Natural killer cell (primary cell): ENCODE results near the gene ZNF286A. TPM values are rescaled to one million over a fixed set of nuclear protein-coding genes. Genes with fewer than 3 reads are reported as not detected.
"Not testable (repeated sequence)": the region's sequence is repeated elsewhere in the genome, so short reads cannot be mapped to it uniquely, and the experiment has no call there.

ENCODE experiments used
- ATAC-seq, 3 donors: fragments of 150-1000 bp in 2 of 3; fragments of 200-7000 bp in 1 of 3; cut with Tn5 transposase; 1 replicate in 1 of 3; 2 replicates in 2 of 3; pipeline ENCODE4 v1.10.0; 2021; ENCODE audit warnings: mild to moderate bottlenecking in 2 of 3, moderate library complexity in 2 of 3
- DNase-seq, 2 donors: peaks; one replicate each; pipeline versions ENCODE4 v3.0.0 to v3.0.0-alpha.2; 2013 to 2021; ENCODE audit warnings: mixed read lengths in 1 of 2
- H3K27ac ChIP-seq: one replicate; pipeline ENCODE4 v1.5.1; 2013; ENCODE audit warnings: mild to moderate bottlenecking, low read length
- H3K27me3 ChIP-seq: one replicate; pipeline ENCODE4 v1.6.1; 2013; ENCODE audit warnings: low read length; ENCODE audit not compliant: control insufficient read depth, insufficient read depth
- H3K36me3 ChIP-seq: one replicate; pipeline ENCODE4 v1.6.1; 2013; ENCODE audit warnings: low read length; ENCODE audit not compliant: control insufficient read depth, insufficient read depth
- H3K4me1 ChIP-seq: one replicate; pipeline ENCODE4 v1.6.1; 2013; ENCODE audit warnings: low read length; ENCODE audit not compliant: control insufficient read depth, insufficient read depth
- H3K4me3 ChIP-seq: one replicate; pipeline ENCODE4 v1.5.1; 2013; ENCODE audit warnings: low read length
- H3K9me3 ChIP-seq: one replicate; pipeline ENCODE4 v1.6.1; 2013; ENCODE audit warnings: low read length; ENCODE audit not compliant: control insufficient read depth, insufficient read depth
- H3K27ac Mint-ChIP-seq, 2 donors: one replicate each; pipeline ENCODE4 v1.8.0; 2022; ENCODE audit warnings: mild to moderate bottlenecking in 2 of 2, mixed read lengths in 2 of 2, moderate library complexity in 1 of 2
- H3K27me3 Mint-ChIP-seq, 2 donors: one replicate each; pipeline ENCODE4 v1.8.0; 2022; ENCODE audit warnings: low read depth in 2 of 2, mixed read lengths in 2 of 2
- H3K36me3 Mint-ChIP-seq: one replicate; pipeline ENCODE4 v1.8.0; 2022; ENCODE audit warnings: mixed read lengths
- H3K4me1 Mint-ChIP-seq, 2 donors: one replicate each; pipeline ENCODE4 v1.8.0; 2022; ENCODE audit warnings: mixed read lengths in 2 of 2
- H3K4me3 Mint-ChIP-seq: one replicate; pipeline ENCODE4 v1.8.0; 2022; ENCODE audit warnings: mild to moderate bottlenecking, moderate library complexity, mixed read lengths
- H3K9me3 Mint-ChIP-seq, 2 donors: one replicate each; pipeline ENCODE4 v1.8.0; 2022; ENCODE audit warnings: mixed read lengths in 2 of 2
- WGBS: methylation state at CpG from one replicate; pipeline ENCODE4 v1.1.7; 2013; ENCODE audit warnings: missing lambda C conversion rate; ENCODE audit not compliant: insufficient coverage; 5-methylcytosine and 5-hydroxymethylcytosine counted together
- intact Hi-C: fragments of 100-400 bp; cut with micrococcal nuclease; formaldehyde crosslinking; loops from one replicate; pipeline ENCODE4 v1.14.2; 2022
- total RNA-seq, 4 donors: library from RNA; stranded (reverse); fragments of 120-200 nt in 1 of 4; gene quantifications; one replicate each; pipeline versions ENCODE4 v1.2.3 to v1.2.4, GENCODE V29; 2013 to 2022

The ZNF286A gene
- total RNA-seq, 3 donors from 2014 or later (not counting 1 experiment from before 2014, with no cell fraction given), result 14.9 to 20.8 (median 18.8) TPM

- H3K4me1 ChIP-seq, H3K27ac ChIP-seq, H3K27me3 Mint-ChIP-seq, H3K9me3 ChIP-seq, H3K27ac Mint-ChIP-seq, DNase-seq, ATAC-seq, intact Hi-C loops, H3K36me3 ChIP-seq, H3K27me3 ChIP-seq, H3K4me3 Mint-ChIP-seq, H3K4me3 ChIP-seq, H3K4me1 Mint-ChIP-seq: not testable (repeated sequence)
- peaks cover 5 to 14% of the 10 kb centered on the region in 2 donors for H3K9me3 Mint-ChIP-seq
- peaks cover 35% of the 10 kb centered on the region for H3K36me3 Mint-ChIP-seq
- 87% methylated on average over 5 of the region's 11 CpGs for WGBS
Observed at GRCh38 chr17:15716601-15717563, 17.3 kb downstream of the ZNF286A start.

- WGBS, result no CpG with 5 or more reads among the region's 14 CpGs
- DNase-seq, H3K9me3 ChIP-seq, H3K27ac ChIP-seq, H3K27me3 Mint-ChIP-seq, H3K4me3 ChIP-seq, H3K4me1 Mint-ChIP-seq, H3K9me3 Mint-ChIP-seq, H3K36me3 ChIP-seq, H3K4me1 ChIP-seq, H3K36me3 Mint-ChIP-seq, H3K27ac Mint-ChIP-seq, ATAC-seq, H3K27me3 ChIP-seq, intact Hi-C loops, H3K4me3 Mint-ChIP-seq: not testable (repeated sequence)
Observed at GRCh38 chr17:15730535-15730934, 31.0 kb downstream of the ZNF286A start.

- H3K27me3 ChIP-seq, H3K4me3 ChIP-seq, H3K27ac Mint-ChIP-seq, DNase-seq, H3K4me1 Mint-ChIP-seq, H3K27ac ChIP-seq, H3K4me1 ChIP-seq, H3K36me3 ChIP-seq, intact Hi-C loops, H3K4me3 Mint-ChIP-seq, H3K9me3 ChIP-seq, H3K36me3 Mint-ChIP-seq, ATAC-seq, H3K9me3 Mint-ChIP-seq, H3K27me3 Mint-ChIP-seq: not testable (repeated sequence)
- WGBS, result 94% methylated on average over 8 of the region's 10 CpGs
Observed at GRCh38 chr17:15731900-15732299, 32.3 kb downstream of the ZNF286A start, which contains the start of gene TBC1D26. TSS of gene TBC1D26 (plus strand) at chr17:15732283. CDS start at chr17:15735349, 3,066 bp downstream.

- WGBS, result 89% methylated on average over 4 of the region's 10 CpGs
- H3K27me3 ChIP-seq, H3K4me1 ChIP-seq, H3K4me1 Mint-ChIP-seq, H3K27me3 Mint-ChIP-seq, H3K4me3 Mint-ChIP-seq, H3K9me3 ChIP-seq, H3K36me3 ChIP-seq, DNase-seq, intact Hi-C loops, H3K36me3 Mint-ChIP-seq, H3K27ac Mint-ChIP-seq, H3K9me3 Mint-ChIP-seq, H3K27ac ChIP-seq, ATAC-seq, H3K4me3 ChIP-seq: not testable (repeated sequence)
Observed at GRCh38 chr17:15733174-15733789, 33.7 kb downstream of the ZNF286A start.

GRCh38 chr17:15736578-15736977 is 37.0 kb downstream of the ZNF286A start:
- H3K27me3 Mint-ChIP-seq, H3K4me3 Mint-ChIP-seq, H3K27me3 ChIP-seq, H3K27ac Mint-ChIP-seq, DNase-seq, H3K9me3 Mint-ChIP-seq, H3K36me3 ChIP-seq, H3K4me1 ChIP-seq, H3K36me3 Mint-ChIP-seq, ATAC-seq, H3K9me3 ChIP-seq, intact Hi-C loops, H3K4me1 Mint-ChIP-seq, H3K4me3 ChIP-seq, H3K27ac ChIP-seq: not testable (repeated sequence)
- WGBS, result 76% methylated on average over 3 of the region's 5 CpGs
